Measurements from ENCODE around the gene PAPPA.

DNA sequence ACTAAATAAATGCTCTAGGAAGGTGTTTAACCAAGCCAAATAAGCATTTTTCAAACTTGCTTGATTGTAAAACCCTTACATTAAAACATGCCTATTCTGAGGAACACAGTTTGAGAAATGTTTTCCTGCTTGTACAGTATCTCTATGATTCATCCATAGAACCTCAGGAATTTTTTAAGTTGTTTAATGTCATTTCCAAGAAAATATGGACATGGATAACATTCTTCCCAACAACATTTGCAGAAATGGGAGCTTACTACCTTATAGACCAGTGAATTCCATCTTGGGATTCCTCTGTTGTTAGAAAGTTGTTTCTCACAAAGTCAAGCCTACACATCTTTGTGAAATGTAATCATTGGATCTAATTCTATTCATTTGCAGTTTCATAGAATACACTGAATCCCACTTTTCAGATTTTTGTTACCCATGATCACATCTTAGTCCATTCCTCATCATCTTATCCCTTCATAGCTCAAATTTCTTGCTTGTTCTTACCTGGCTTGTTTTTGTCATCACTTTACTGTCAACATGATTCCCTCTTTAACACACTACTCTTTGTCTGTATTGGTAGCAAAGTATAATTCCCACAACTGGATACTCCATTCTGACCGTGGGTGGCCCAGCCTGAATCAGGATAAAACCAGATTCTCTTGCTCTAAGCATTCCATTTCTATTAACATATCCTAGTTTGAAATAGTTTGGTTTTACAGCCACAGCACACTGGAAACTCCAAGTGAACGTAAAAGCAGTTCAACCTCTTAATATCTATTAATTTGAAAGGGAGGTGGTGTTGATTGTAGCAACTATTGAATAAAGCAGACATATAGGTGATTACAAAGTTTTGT lies 49.4 kb upstream of the PAPPA start:
- TF ChIP-seq, protein P1, sequence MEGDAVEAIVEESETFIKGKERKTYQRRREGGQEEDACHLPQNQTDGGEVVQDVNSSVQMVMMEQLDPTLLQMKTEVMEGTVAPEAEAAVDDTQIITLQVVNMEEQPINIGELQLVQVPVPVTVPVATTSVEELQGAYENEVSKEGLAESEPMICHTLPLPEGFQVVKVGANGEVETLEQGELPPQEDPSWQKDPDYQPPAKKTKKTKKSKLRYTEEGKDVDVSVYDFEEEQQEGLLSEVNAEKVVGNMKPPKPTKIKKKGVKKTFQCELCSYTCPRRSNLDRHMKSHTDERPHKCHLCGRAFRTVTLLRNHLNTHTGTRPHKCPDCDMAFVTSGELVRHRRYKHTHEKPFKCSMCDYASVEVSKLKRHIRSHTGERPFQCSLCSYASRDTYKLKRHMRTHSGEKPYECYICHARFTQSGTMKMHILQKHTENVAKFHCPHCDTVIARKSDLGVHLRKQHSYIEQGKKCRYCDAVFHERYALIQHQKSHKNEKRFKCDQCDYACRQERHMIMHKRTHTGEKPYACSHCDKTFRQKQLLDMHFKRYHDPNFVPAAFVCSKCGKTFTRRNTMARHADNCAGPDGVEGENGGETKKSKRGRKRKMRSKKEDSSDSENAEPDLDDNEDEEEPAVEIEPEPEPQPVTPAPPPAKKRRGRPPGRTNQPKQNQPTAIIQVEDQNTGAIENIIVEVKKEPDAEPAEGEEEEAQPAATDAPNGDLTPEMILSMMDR (conservative IDR thresholded peaks at IDR 0.05): no peak
- no peak for TF ChIP-seq ZFX (IDR thresholded peaks at IDR 0.05)
